HG02571 (cell line): ENCODE data around the gene TSKU.
"Not testable (repeated sequence)": the region's sequence is repeated elsewhere in the genome, so short reads cannot be mapped to it uniquely, and the experiment has no call there.

ENCODE experiments used
- ATAC-seq: cut with Tn5 transposase; IDR thresholded peaks from one replicate; pipeline ENCODE4 v1.9.1; 2021; ENCODE audit warnings: mild to moderate bottlenecking, moderate library complexity; ENCODE audit not compliant: unreplicated experiment

The TSKU gene

DNA sequence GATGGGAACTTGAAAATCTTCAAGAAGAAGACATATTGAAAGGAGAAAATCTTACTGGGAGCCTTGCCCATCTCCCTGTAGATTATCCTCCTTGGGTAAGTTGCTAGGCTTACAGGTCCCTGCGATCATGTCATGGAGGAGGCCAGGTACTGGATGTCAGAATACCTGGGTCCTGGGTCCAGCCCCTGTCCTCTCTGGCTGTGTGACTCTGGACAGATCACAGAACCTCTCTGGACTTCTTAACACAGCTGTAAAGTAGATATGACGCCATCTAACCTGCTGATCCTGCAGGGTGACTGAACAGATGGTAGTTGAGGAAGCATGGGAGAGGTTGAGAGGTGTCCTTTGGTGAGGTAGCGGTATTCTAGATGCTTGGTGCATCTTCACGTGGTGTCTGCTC lies 4.1 kb downstream of the TSKU start:
- ATAC-seq = no peak

DNA sequence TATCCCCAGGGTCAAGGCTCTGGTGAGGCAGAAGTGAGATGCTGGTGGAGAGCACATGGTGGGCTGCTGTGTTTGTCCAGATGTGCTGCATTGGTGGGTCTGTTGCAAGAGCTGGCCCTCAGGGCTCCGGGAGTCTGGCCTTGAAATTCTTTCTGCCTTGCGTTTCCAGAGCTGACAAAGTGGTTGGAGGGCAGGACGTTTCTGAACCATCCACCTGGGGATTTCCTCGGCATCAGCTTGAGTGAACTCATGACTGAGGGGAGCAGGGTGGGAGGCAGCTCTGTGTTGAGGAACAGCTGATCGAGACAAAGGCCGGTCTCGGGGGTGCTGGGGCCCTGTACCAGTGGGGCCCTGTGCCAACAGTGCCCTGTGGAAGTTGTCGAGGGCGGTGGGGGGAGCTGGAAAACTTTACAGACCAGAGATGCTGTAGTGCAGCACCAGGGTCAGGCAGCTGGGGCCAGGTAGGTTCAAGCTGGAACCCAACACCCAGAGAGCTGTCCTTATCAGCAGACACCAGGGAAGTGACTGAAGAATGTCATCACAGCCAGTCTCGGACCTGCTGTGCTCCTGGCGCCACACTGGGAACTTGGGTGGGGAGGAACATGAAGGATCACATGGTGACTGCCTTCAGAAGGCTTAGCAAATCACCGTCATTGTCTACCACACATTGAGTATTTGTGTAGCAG lies 4.9 kb downstream of the TSKU start:
- no peak for ATAC-seq

DNA sequence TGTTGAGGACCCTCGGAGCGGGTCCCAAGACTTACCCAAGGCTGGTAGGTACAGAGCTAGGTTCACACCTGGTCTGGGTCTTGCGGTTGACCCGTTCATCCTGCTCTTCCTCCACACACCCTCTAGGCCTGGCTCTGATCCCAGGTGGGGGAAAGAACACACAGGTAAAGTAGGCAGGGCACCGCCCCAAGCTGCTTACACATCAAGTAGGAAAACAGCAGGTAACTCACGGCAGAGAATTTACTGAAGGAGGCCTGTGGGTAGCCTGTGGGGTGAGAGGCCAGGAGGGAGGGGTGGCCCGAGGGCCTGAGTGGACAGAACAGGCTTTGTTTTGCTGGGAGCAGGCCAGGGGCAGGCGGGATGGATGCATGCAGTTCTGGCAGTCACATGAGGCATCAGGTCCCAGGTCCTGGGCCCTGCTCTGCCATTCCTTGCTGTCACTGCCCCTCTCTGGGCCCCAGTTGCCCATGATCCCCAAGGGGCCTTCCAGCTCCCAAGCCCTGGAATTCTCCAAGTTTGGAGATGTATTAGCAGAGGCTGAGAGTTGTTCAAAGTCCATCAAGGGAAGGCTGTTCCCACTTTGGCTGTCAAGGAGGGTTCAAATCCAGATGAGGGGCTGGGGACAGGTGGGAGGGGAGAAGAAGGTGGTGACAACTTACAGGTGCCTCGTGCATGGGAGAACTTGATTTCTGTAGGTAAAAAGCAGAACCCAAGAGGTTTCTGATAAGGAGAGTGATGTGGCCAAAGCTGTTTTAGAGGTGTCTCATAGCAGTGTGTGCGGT lies 5.7 kb downstream of the TSKU start:
- ATAC-seq = no peak

DNA sequence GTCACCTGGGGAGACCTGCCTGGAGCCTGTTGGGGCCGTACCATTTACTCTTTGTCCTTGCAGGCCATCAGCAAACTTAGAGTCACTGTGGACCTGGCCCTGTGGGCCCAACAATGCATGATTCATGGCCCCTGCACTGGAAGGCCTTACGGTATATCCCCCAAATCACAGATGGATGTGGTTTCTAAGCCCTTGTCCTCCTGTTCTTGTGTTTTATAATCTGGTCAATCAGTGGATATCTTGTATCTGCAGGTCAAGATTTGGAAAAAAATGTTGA lies 6.2 kb downstream of the TSKU start:
- no peak for ATAC-seq

DNA sequence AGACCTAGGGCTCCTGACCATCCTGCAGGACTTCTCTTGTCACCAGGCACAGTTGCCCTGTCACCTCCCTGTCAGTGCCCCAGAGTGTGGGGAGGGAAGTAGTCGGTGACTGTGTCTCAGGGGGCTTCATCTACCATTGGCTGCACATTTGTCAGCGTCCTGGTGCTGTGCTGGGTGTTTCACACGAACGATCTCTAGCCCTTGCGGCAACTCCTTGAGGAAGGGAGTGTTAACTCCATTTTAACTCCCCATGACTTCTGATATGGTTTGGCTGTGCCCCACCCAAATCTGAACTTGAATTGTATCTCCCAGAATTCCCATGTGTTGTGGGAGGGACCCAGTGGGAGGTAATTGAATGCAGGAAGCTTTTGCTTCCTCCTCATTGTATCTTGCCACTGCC lies 7.1 kb downstream of the TSKU start:
- no peak for ATAC-seq

DNA sequence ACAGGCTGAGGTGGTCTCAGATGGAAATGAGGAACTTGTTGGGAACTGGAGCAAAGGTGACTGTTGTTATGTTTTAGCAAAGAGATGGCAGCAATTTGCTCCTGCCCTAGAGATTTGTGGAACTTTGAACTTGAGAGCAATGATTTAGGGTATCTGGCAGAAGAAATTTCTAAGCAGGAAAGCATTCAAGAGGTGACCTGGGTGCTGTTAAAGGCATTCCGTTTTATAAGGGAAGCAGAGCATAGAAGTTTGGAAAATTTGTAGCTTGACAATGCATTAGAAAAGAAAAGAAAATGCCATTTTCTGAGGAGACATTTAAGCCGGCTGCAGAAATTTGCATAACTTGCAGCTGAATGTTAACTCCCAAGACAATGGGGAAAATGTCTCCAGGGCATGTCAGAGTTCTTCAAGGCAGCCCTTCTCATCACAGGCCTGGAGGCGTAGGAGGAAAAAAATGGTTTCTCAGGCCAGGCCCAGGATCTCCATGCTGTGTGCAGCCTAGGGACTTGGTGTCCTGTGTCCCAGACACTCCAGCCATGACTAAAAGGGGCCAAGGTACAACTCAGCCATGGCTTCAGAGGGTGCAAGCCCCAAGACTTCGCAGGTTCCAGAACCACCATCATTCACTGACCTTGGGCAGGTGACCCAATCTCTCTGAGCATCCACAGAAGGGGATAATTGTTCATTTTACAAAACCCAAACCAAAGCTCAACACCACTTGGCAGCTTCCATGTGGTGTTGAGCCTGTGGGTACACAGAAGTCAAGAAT lies 8.0 kb downstream of the TSKU start:
- not testable (repeated sequence) for ATAC-seq

DNA sequence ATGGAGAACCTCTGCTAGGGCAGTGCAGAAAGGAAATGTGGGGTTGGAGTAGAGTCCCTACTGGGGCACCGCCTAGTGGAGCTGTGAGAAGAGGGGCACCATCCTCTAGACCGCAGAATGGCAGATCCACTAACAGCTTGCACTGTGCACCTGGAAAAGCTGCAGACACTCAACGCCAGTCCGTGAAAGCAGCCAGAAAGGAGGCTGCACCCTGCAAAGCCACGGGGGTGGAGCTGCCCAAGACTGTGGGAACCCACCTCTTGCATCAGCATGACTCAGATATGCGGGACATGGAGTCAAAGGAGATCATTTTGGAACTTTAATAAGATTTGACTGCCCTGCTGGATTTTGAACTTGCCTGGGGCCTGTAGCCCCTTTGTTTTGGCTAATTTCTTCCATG lies 8.7 kb downstream of the TSKU start:
- ATAC-seq = no peak

DNA sequence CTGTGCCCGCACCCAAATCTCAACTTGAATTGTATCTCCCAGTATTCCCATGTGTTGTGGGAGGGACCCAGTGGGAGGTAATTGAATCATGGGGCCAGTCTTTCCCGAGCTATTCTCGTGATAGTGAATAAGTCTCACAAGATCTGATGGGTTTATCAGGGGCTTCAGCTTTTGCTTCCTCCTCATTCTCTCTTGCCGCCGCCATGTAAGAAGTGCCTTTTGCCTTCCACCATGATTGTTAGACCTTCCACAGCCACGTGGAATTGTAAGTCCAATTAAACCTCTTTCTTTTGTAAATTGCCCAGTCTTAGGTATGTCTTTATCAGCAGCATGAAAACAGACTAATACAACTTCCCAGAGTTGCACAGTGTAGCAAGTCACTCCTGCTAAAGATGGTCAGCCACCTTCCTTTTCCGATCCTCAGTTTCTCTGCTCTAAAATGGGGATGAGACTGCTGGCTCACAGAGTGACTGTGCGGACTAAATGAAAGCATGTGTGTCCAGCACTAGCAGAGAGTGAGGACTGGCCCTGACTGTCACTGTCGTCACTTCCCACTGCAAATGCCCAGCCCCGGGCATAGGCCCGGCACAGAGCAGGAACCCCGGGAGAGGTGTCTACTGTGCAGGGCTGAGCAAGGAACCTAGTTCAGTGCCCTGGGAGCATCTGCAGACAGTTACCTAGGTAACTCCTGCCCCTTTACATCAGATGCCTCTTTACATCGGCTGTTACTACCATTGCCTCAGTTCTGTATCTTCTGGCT lies 9.5 kb downstream of the TSKU start:
- no peak for ATAC-seq

DNA sequence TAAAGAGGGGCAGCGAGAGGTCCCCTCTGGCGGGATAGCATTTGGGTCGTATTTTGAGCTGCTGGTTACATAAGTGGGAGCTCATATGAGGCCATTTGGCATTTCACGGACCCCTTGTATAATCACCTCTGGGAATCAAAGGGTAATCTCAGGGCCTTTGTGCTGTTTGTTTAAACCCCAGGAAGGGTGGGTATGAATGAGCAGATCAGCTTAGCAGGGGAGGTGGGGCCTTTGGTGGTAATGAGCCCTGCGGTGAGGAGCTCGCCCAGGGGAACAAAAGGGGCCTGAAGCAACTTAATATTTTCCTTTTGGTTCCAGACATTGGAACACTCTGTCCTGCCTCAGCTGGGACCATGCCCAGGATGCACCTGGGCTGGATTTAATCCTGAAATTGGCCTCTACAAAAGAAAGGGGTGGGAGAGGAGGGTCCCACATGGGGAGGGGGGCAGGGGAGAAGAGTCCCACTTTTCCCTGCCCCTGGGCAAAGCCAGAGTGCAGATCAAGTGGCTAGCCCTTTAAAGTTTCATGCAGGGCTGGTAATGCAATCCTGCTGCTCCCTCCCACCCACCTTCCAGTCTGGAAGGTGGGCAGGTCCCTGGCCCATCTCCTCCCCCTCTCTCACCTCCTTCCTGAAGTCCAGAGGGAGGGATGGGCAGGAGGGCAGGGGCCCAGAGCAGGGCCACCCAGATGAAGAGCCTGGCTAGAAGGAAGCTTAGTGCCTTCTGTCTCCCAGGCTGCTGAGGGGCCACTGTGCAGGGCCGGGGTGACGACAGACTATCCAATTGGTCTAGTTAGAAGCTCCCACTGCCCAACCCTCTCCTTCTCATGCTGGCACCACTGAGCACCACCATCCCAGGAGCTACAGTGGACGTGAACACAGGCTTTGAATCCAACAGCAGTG lies 10.5 kb downstream of the TSKU start:
- ATAC-seq = no peak

DNA sequence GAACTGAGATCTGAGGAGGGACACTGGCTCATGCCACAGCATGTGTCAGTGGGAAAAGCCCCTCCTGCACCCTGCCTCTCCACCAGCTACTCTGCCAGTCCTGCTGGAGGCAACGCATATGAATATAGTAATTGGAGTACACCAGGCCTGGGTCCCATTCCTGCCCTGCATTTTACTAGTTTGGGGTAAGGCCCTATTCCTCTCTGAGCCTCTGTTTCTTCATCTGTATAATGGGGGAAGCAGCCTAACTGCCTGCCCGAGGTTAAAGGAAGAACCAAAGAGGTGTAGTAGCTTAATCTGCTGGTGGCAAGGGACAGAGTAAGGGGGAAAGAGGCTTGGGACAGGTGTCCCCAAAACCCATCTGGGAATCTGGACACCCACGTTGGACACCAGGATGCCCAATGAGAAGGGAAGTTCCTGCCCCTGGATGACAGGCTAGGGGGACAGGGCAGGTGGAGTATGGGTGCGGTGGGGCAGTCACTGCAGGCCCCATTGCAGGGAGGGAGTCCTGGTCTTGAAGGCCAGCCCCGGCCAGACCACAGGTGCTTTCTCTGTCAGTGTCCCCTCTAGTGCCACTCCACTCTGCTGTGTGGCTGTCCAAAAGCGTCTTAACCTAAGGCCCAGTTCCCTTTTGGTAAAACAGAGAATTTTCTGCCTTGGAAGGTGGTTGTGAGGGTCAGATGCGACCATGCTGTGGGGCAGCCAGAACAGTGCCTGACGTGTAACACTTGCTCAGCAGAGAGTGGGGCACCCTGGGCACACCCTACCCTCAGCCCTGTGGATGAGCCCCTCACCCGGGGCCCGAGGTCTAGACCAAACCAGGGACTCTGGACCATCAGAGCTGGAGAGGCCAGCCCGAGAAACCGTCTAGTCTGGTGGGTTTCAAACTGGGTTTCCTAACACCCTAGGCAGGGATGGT lies 11.5 kb downstream of the TSKU start:
- no peak for ATAC-seq

DNA sequence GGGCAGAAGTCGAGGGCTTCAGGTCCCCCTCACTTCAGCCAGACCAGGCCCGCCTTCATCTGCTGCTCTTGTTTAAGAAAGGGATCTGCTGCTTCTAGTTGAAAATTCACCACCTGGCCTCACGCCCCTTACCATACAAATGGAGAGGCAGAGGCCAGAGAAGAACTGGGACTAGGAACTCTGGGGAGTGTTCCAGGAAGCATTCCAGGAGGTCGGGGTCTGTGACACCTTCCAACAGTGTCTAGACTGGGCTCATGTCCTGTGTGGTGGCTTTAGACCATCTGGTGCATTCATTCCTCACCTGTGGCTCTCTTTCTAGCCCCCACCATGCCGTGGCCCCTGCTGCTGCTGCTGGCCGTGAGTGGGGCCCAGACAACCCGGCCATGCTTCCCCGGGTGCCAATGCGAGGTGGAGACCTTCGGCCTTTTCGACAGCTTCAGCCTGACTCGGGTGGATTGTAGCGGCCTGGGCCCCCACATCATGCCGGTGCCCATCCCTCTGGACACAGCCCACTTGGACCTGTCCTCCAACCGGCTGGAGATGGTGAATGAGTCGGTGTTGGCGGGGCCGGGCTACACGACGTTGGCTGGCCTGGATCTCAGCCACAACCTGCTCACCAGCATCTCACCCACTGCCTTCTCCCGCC lies 12.3 kb downstream of the TSKU start:
- no peak for ATAC-seq

DNA sequence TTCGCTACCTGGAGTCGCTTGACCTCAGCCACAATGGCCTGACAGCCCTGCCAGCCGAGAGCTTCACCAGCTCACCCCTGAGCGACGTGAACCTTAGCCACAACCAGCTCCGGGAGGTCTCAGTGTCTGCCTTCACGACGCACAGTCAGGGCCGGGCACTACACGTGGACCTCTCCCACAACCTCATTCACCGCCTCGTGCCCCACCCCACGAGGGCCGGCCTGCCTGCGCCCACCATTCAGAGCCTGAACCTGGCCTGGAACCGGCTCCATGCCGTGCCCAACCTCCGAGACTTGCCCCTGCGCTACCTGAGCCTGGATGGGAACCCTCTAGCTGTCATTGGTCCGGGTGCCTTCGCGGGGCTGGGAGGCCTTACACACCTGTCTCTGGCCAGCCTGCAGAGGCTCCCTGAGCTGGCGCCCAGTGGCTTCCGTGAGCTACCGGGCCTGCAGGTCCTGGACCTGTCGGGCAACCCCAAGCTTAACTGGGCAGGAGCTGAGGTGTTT lies 12.8 kb downstream of the TSKU start:
- no peak for ATAC-seq

DNA sequence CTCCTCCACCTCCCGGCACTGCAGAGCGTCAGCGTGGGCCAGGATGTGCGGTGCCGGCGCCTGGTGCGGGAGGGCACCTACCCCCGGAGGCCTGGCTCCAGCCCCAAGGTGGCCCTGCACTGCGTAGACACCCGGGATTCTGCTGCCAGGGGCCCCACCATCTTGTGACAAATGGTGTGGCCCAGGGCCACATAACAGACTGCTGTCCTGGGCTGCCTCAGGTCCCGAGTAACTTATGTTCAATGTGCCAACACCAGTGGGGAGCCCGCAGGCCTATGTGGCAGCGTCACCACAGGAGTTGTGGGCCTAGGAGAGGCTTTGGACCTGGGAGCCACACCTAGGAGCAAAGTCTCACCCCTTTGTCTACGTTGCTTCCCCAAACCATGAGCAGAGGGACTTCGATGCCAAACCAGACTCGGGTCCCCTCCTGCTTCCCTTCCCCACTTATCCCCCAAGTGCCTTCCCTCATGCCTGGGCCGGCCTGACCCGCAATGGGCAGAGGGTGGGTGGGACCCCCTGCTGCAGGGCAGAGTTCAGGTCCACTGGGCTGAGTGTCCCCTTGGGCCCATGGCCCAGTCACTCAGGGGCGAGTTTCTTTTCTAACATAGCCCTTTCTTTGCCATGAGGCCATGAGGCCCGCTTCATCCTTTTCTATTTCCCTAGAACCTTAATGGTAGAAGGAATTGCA lies 13.5 kb downstream of the TSKU start:
- no peak for ATAC-seq

DNA sequence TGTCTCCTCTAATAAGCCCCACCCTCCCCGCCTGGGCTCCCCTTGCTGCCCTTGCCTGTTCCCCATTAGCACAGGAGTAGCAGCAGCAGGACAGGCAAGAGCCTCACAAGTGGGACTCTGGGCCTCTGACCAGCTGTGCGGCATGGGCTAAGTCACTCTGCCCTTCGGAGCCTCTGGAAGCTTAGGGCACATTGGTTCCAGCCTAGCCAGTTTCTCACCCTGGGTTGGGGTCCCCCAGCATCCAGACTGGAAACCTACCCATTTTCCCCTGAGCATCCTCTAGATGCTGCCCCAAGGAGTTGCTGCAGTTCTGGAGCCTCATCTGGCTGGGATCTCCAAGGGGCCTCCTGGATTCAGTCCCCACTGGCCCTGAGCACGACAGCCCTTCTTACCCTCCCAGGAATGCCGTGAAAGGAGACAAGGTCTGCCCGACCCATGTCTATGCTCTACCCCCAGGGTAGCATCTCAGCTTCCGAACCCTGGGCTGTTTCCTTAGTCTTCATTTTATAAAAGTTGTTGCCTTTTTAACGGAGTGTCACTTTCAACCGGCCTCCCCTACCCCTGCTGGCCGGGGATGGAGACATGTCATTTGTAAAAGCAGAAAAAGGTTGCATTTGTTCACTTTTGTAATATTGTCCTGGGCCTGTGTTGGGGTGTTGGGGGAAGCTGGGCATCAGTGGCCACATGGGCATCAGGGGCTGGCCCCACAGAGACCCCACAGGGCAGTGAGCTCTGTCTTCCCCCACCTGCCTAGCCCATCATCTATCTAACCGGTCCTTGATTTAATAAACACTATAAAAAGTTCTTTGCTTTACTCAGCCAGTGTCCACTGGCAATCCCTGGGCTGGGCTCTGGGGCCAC lies 14.4 kb downstream of the TSKU start:
- ATAC-seq = no peak

DNA sequence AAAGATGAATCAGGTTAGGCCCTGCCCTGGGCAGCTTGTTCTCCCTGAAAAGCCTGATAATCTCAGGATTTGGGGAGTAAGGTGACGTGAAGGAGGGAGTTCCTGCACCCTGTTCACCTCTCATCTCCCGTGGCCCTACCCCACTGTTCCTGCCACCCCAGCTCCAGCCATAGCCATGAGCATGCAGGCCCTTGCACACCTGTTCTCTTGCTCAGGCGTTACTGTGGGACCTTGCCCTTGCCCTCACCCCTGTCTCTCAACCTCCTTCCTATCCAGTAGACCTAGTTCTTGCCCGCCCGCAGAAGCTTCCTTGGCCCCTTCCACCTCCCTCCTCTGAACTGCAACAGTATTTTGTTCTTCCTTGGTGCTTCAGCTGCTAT lies 15.0 kb downstream of the TSKU start:
- ATAC-seq = no peak

DNA sequence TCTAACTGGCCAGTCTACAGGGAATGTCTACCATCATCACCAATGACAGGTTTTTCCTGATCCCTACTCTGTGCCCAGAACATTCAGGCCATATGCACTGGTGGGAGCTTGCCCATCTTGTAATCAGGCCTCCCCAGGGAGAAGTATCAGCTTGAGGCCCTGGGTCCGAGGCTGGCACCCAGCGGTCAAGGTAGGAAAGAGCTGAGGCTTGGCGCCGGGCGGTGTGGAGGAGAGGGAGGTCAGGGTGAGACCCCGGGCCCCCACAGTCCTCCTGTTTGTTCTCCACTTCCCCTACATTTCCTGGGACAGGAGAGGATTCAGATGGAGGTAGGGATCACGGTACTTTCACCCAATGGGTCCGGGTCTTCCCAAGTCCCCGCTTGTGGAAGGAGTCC lies 15.5 kb downstream of the TSKU start:
- ATAC-seq = no peak
